Central memory CD4-positive, alpha-beta T cell (primary cell): ENCODE measurements around the gene AQP7.
A peak's percentile ranks its signal among the peaks of the same experiment; 100 is the strongest.
"Not testable (repeated sequence)": the region's sequence is repeated elsewhere in the genome, so short reads cannot be mapped to it uniquely, and the experiment has no call there.

ENCODE experiments used
- DNase-seq: peaks from one replicate; pipeline ENCODE4 v3.0.0; 2022

The AQP7 gene

DNA sequence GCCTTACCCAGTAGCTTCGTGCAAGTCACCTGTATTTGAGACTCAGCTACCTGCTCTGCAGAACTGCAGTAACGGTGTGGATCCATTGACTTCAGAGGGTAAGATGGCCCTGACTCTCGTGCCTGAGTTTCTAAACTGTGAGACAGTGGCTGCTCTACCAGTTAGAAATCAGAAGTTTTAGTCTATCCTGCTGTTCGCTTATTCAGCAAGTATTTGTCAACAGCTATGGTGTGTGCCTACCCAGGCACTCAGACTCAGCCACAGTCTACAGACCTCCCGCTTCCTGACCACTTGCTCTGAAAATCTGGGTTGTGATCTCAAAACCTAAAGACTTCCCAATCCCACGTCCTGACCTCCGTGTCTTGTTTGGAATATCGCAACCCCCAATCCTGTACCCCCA is 31.5 kb upstream of the AQP7 start:
- DNase-seq, result no peak

DNA sequence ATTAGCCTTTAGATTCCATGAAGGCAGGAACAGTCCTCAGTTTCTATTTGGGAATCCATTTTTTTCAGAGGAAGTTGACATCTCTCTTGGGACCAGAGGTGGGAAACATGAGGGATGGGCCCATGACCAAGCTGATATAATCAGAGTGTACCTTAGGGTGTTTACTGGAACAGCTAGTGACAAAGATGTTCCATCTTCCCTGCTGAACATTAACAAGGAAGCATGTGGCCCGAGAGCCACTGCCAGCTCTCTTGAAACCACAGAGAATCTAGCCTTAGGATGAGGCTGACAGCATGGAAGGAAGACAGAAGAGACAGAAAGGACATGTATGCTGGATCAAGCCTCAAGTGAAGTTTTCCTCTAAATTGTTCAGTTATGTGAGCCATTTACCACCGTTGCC is 29.1 kb upstream of the AQP7 start:
- no peak for DNase-seq

DNA sequence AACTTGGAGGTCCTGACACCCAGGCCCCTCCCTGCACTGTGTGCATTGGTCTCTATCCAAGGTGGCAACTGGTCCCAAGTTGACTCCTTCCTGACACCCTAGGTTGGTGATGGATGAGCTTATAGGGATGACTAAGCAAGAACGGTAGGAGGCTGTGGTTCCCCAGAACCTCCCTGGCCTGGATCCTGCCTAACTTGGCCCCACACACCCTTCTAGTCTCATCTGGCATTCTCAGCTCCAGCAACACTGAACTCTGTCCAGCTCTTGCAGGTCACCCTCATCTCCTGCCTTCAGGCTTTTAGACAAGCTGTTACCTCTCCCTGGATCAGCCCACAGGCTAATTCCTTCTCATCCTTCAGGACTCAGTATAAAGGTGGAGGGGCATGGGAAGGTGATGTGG is 28.6 kb upstream of the AQP7 start:
- no peak for DNase-seq

DNA sequence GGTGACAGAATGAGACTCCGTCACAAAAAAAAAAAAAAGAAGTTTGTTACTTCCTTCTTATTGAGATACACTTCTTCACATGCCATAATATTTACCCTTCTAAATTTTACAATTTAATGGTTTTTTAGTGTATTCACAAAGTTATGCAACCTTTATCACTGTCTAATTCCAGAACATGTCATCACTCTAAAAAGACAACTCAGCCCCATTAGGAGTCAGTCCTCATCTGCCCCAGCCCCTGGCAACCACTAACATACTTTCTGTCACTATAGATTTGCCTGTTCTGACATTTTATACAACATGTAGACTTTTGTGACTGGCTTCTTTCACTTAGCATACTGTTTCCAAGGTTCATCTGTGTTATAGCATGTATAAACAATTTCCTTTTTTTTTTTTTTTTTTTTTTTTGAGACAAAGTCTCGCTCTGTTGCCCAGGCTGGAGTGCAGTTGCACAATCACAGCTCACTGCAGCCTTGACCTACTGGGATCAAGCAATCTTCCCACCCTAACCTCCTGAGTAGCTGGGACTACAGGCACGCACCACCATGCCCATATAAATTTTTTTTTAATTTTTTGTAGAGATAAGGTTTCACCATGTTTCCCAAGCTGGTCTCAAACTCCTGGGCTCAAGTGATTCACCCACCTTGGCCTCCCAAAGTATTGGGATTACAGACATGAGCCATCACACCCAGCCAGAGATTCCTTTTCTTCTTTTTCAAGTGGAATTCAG is 27.1 kb upstream of the AQP7 start:
- DNase-seq, result no peak

DNA sequence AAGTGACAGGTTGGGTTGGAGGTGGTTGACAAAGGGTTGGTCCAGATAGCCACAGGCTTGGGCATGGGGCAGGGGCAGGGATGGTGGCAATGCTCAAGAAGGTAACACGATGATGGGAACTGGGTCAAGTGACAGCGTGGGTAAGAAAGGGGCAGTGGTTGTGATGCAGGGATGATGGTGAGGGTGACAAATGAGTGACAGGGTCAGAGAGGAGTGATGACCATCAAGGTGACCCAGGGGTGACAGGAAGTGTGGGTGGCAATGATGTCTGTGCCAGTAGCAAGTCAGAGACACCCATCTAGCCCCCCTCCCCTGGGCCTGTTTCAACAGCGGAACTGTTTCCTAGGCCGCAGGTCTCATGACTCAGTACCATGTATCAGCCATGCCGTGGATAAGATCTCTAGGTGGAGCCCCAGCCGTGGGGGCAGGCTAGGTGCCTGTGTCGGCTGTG is 24.5 kb upstream of the AQP7 start:
- DNase-seq, result peak; percentile 11

DNA sequence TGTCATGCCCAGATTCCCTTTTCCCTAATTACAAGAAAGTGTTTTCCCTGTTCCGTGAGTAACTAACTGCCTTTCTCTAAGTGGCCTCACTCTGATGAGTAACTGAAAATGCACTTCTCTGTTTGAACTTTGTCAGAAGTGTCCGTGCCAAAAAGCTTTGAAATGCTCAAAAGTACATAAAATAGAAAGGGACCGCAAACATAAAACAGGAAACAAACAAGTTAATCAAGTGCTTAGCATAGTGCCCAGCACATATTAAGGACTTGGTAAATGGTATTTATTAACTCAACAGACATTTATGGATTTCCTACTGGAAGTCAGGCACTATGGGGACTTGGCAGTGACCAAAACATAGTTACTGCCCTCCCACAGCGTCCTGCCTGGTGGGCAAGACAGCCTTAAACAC is 22.8 kb upstream of the AQP7 start:
- DNase-seq, result no peak

DNA sequence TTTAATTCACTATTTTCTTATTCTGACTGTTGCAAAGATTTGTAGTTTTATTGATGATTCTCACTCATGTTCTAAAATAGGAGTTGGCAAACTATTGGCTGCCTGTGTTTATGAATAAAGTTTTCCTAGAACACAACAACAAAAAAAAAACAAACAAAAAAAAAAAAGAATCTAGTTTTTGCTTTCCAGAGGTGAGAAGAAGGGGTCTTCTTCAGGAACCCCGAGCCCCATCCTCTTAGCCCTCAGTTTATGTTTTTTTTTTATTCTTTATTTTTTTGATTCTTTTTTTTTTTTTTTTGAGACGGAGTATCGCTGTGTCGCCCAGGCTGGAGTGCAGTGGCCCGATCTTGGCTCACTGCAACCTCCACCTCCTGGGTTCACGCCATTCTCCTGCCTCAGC is 22.1 kb upstream of the AQP7 start:
- DNase-seq, result not testable (repeated sequence)

DNA sequence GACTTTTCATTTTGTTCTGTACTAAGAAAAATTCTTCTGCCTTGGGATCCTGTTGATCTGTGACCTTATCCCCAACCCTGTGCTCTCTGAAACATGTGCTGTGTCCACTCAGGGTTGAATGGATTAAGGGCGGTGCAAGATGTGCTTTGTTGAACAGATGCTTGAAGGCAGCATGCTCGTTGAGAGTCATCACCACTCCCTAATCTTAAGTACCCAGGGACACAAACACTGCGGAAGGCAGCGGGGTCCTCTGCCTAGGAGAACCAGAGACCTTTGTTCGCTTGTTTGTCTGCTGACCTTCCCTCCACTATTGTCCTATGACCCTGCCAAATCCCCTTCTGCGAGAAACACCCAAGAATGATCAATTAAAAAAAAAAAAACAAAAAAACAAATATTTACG is 21.7 kb upstream of the AQP7 start:
- not testable (repeated sequence) for DNase-seq

DNA sequence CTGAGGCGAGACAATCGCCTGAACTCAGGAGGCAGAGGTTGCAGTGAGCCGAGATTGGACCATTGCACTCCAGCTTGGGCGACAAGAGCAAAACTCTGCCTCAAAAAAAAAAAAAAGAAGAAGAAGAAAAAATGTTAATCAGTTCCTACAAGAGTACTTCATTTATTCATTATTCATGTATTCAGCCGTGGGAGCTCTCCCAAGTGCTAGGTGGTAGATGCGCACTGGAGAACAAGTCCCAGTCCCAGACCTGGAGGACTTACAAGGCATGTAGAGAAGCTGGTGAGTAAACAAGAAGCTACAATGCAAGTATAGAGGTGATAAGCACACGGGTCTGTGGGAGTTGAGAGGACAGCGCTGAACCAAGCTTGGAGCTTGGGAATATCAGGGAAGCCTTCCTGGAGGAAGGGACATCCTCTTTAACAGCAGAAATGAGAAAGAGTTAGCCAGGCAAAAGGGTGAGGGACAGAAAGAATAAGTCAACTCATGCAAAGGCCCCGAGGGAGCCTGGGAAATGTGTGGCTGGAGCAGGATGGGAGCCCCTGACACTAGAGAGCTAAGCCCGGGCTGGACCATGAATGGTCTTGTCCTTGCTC is 17.4 kb upstream of the AQP7 start:
- DNase-seq, result no peak

DNA sequence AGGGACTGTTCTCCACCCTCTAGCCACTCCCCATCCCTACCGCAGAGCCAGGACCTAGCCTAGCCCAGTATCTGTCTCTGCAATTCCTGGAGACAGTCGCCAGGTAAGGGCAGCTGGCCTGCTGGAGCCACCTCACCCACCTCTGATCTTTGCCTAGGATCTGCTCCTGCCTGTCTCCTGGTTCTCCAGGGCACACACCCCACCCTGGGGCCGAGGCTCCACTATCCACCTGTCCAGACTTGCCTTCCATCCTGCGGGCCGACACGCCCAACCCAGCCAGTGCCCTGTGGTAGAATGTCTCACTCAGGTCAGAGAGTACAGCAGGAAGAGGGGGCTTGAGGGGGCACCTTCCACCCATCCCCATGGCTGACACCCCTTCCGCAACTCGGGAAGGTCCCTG is 15.7 kb upstream of the AQP7 start:
- no peak for DNase-seq

DNA sequence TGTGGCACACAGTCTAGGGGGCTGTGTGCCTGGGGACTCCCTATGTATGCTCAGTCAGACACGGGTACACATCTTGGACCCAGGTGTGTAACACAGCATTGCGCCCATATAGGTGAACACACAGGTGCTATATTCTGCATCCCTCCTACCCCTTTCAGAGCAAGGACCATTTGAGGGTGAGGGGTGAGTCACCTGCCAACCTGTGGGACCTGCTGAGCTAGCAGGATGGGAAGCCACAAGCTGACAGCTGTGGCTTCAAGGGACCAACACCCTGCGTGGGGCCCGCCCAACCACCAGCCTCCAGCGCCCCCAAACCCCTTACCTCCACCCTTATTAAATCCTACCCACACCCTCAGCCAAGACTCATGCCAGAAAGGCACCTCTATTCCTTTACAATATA is 14.6 kb upstream of the AQP7 start:
- peak; percentile 57 for DNase-seq

DNA sequence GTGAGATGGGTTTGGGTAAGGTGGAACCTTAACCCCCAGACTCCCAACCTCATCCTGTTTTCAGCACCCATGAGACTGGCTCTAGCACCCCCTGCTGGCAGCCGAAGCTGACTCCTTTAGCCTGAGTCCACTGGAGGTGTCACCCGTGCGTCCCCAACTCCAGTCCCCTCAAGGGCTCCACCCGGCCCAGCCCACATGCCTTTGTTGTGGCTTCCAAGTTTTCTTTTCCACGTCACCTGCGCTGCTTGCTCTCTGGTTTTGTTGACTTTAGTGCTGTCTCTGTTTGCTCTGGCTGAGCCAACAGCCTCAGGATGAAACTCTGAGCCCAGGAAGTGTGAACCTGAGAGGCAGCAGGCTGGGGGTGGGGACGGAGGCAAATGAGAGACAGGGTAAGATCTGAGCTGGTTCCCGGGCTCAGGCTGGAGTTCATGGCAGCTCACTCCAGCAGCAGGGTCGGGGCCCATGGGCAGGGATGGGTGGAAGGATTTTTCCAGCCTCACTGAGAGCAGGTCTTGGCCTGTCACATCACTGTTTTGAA is 13.2 kb upstream of the AQP7 start:
- peak; percentile 98 for DNase-seq

DNA sequence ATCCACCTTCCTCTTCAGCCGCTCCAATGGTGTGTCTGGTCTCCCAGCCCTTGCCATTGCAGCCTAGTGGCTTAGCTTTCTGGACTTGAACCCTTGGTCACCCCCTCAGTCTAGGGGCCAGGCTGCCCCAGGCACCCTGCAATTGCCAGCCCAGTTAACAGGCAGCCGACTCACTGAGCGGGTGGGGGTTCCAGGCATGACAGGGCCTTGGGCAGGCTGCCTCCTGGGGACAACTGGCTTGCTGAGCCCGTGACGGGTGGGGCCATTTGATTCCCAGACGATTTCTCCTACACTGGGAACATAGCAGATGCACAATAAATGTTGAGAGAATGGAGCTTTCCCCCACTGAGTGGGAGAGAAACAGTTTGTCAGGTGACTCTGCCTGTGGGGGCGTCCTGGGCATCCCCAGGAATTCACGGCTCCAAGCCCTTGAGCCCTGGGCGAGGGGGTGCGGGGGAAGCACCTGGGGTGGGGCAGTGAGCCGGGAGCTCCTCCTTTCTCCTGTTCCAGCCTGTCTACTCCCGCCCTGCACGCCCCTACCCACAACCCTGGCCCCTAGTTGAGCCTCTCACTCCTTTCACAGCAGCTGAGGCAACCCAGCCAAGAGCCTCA is 12.6 kb upstream of the AQP7 start:
- no peak for DNase-seq

DNA sequence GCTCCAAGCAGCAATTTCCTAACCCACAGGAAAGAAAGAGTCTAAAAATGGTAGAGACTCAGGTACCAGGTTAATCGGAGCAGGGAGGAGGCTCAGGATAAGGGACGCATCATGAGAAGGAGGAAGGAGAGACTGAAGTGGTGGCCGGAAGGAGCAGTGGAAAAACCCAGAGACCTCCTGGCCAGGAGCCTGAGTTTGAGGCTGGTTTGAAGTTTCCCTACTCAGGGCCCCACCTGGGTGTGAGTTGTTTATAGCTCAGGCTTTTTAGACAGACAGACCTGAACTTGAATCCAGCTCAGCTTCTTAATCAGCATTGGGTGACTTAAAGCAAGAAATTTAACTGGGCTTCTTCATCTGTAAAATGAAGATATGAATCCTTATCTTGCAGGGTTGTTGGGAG is 11.9 kb upstream of the AQP7 start:
- no peak for DNase-seq

DNA sequence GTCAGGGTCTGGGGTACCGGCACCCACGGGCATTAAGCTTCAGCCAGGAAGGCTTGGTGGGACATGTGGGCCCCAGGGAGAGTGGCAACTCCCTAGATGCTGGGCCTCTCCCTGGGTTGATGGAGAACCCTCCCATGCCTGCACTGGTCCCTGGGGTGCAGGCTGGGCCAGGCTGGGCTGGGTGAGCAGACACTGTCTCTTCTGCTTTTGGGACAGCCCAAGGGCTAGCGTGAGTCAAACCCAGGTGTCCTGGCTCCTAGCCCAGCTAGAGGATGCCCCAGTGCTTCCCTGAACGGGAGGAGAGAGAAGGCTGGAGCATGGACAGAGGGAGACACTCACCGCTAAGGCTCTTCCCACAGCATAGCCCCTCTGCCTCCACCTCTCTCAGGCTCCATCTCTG is 5.7 kb upstream of the AQP7 start:
- DNase-seq, result no peak

DNA sequence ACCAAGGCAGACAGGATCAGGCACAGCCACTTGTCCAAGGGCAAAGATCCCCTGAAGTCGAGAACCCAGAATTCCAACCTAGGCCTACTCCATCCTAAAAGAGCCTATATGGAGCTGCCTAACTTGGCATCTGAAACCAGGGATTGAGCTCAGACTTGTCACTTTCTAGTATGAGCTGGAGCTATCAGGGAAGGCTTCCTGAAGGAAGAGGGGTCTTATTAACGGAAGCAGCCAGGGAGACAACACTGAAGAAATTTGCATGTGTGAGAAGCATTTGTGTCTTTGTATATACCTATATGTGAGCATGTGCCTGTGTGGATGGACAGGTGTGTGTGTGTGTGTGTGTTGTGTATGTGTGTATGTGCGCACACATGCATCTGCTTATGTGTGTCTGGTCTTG is 4.7 kb upstream of the AQP7 start:
- DNase-seq, result no peak

DNA sequence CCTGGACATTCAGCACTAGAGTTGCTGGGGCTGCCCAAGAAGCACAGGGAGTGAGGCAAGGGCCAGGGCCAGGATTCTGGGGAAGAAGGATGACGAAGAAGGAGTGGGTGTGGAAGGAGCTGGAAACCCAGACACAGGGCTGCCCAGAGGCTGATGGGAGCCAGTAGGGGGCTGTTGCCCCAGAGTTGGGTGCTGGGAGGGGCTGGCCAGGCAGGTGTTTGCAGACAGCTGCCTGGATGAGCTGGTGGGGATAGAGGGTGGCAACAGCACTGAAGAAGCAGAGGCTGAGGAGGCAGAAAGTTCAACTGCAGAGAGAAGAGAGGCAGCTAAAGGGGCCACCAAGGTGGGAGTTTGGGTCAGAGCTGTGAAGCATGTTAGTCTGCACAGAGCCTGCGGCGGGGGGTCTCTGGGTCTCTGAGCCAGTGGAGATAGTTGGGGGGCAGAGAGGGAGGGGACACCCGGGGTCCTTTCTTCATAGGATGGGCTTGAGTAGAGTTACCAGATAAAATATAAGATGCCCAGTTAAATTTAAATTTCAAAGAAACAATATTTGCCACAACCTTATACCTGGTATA is 2.5 kb upstream of the AQP7 start:
- DNase-seq, result no peak

DNA sequence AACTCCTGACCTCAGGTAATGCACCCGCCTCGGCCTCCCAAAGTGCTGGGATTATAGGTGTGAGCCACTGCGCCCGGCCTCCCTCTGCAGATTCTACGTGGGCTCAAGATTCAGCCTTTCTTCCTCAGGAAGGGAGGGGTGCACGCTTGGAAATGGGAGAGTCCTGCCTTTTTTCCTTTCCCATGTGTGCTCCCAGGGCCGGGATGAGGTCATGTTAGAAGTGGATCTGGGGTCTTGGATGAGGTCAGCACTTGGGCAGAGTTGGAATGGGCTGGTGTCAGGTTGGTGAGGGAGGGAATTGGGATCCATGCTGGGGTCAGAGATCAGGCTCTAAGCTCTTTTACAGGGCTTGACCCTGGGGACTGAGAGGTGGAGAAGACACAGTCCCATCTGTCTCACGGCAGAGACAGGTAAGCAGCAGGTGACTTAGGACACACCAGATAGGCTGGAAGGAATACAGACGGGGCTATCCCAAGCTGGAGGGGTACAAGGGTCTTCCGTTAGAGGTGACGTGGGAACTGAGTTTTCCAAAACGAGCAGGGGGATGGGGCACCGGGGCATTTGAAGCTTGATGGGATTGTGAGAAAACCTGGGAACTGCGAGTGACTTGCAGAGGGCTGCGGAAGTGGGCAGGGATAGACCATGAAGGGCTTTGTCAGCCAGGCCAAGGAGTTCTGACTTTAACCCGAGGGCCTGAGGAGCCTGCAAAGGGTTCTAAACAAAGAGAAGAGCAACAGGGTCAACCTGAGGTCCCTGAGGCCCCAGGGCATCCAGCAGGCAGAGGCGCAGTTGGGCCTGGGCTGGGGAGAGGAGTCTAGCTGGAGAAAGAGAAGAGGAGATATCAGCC is 1.8 kb upstream of the AQP7 start:
- no peak for DNase-seq

DNA sequence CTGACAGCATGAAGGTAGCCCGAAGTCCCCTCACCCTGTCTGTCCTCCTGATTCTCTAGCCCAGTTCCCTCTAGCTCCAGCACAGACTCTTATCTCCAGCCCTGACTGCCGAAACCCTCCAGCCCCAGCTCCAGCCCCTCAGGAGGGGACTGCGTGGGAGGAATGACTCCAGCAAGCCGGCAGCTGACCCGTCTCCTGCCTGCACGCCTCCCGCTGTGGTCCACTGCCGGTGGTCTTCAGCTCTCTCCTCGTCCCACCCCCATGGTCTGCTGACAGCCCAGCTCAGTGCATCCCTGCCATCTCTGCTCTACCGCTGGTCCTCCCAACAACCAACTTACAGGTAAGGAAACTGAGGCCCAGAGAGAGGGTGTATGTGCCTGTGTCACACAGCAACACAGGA is 559 bp downstream of the AQP7 start:
- not testable (repeated sequence) for DNase-seq

DNA sequence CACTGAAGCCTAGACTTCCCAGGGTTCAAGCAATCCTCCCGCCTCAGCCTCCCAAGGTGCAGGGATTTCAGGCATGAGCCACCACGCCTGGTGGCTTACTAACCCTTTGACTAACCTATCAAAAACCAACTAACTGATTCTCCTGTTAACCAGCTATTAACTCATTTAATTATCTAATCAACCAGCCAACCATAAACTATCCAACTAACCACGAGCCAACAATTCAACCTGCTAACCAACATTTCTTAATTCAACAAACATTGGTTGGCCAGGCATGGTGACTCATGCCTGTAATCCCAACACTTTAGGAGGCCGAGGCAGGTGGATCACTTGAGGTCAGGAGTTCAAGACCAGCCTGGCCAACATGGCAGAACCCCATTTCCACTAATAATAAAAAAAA is 3.3 kb downstream of the AQP7 start:
- DNase-seq, result not testable (repeated sequence)

DNA sequence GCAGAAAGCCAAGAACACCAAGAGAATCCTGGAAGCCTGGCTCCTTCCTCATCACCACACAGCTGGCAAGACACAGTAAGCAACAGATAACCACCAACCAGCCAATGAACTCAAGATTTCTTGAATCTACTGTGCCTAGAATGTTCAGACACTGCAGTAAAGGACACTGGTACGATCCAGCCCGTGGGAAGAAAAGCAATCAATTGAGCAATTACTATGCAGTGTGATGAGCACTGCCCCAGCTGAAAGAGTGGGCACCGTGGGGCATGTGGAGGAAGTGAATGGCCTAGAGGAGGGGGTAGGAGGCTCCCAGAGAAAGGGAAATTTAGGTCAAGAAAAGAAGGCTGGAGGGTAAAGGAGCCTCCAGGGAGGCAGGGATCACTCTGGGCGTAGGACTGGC is 4.6 kb downstream of the AQP7 start:
- DNase-seq, result not testable (repeated sequence)

DNA sequence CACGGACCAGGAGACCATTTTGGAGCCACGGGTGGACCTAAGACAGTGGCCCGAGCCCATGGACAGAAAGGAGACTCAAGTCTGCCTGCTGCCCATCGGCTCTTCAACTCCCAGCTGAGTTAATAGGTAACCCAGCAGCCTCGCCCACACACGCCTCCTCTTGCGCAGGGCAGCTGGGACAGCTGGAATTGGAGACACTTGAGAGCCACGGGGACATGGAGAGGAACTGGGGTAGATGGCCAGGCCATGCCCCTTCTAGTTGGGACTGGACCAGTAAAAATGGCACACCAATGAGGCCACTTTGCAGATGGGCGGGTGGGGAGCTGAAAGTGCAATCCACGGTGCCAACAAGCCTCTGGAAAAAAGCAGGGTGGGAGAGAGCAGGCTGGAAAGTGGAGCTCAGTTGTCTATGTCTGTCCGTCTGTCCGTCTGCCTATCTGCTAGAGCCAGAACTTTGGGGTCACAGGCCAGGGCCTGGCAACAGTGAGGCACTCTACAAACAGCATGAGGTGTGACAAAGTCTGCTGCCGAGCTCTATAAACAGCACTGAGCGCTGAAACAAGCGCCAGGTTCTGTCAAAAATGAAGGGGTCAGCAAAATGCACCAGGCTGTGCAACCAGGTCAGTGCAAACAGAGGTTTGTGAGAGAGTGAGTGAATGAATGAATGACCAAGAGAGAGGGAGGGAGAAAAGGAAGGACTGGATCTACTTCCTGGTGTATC is 7.0 kb downstream of the AQP7 start:
- not testable (repeated sequence) for DNase-seq
